Vagina (tissue), 2 donors: ENCODE results near the gene LPP.

ENCODE experiments used
- CTCF ChIP-seq, 3 experiments: fragments of 450-650 bp in 2 of 3; fragments of 200-600 bp in 1 of 3; sonication (generic) in 1 of 3; IDR thresholded peaks; one replicate each; pipeline ENCODE4 v1.5.1; 2017 to 2019; ENCODE audit warnings: antibody characterized with exemption in 3 of 3, mild to moderate bottlenecking in 2 of 3, moderate library complexity in 2 of 3
- POLR2AphosphoS5 ChIP-seq, 2 donors: sonication (generic); formaldehyde crosslinking; IDR thresholded peaks; one replicate each; pipeline ENCODE4 v1.9.0; 2017; ENCODE audit warnings: antibody characterized with exemption in 2 of 2, mild to moderate bottlenecking in 2 of 2, low read depth in 1 of 2; ENCODE audit not compliant: insufficient read depth in 1 of 2

GRCh38 chr3:188889054-188889491 lies 735.1 kb downstream of the LPP start:
- TF ChIP-seq CTCF (IDR thresholded peaks at IDR 0.05) (no peak), POLR2AphosphoS5 (IDR thresholded peaks at IDR 0.05; ENCODE audit: insufficient read depth in 1 of 2, low read depth in 1 of 2) (no peak)
